GM12878 (cell line): Measurements from ENCODE around the gene ISCU. TPM values are rescaled to one million over a fixed set of nuclear protein-coding genes. Genes with fewer than 3 reads are reported as not detected.

ENCODE experiments used
- ATAC-seq: fragments of 200-7000 bp; cut with Tn5 transposase; 3 replicates; pipeline ENCODE4 v1.9.1; 2020; ENCODE audit warnings: mild to moderate bottlenecking, moderate library complexity
- BruUV-seq: library from RNA; stranded (reverse); fragments of 400-500 nt; replicated peaks from 2 replicates; lab custom pipeline; 2021; lab: Mats Ljungman, UMichigan
- CTCF ChIA-PET: fragments of 300-600 bp; sonication (Branson Sonifier 250); formaldehyde crosslinking; extraction: SDS; loops from one replicate; lab custom pipeline; 2021; ENCODE audit warnings: inconsistent platforms; lab: Yijun Ruan, JAX
- POLR2A ChIA-PET: fragments of 350-600 bp; formaldehyde crosslinking; extraction: SDS; loops from one replicate; lab custom pipeline; 2021; ENCODE audit warnings: inconsistent platforms; lab: Charles Lee
- RAD21 ChIA-PET: fragments of 300-600 bp; sonication (Branson Sonifier 250); formaldehyde crosslinking; loops from one replicate; lab custom pipeline; 2023; ENCODE audit warnings: antibody characterized with exemption; ENCODE audit not compliant: unreplicated experiment; lab: Charles Lee
- SMC1A ChIA-PET: fragments of 300-600 bp; sonication (Branson Sonifier 250); formaldehyde crosslinking; loops from one replicate; lab custom pipeline; 2023; ENCODE audit not compliant: unreplicated experiment, uncharacterized antibody; lab: Charles Lee
- DNase-seq: peaks from one replicate; pipeline ENCODE4 v3.0.0-alpha.2; 2011; ENCODE audit warnings: low read depth, low spot score
- FAIRE-seq: peaks from 3 replicates; lab custom pipeline; 2011; peaks lifted over from hg19 to GRCh38; lab: Jason Lieb, UNC
- H2AFZ ChIP-seq: 2 replicates; pipeline ENCODE4 v1.6.0; 2011; ENCODE audit warnings: low read depth, low read length, control low read depth; ENCODE audit not compliant: control insufficient read depth
- H3K27ac ChIP-seq: 2 replicates; pipeline ENCODE4 v1.5.1; 2011; ENCODE audit warnings: control low read depth; ENCODE audit not compliant: control insufficient read depth, insufficient read depth
- H3K27me3 ChIP-seq, 2 experiments: replicated peaks in 1 of 2; 2 replicates each; pipeline versions ENCODE4 v1.6.0 to v1.6.1; 2011; ENCODE audit warnings: low read length in 1 of 2; ENCODE audit not compliant: control insufficient read depth in 2 of 2, insufficient read depth in 2 of 2
- H3K36me3 ChIP-seq, 2 experiments: 2 replicates each; pipeline ENCODE4 v1.5.1; 2011; ENCODE audit warnings: low read length in 1 of 2; ENCODE audit not compliant: control insufficient read depth in 2 of 2, insufficient read depth in 2 of 2
- H3K4me1 ChIP-seq: 2 replicates; pipeline ENCODE4 v1.6.1; 2011; ENCODE audit warnings: mild to moderate bottlenecking, low read length, moderate library complexity, mixed read lengths; ENCODE audit not compliant: control insufficient read depth, insufficient read depth
- H3K4me2 ChIP-seq: 2 replicates; pipeline ENCODE4 v1.6.0; 2011; ENCODE audit warnings: control low read depth; ENCODE audit not compliant: control insufficient read depth, insufficient read depth
- H3K4me3 ChIP-seq: fragments of 200-600 bp; sonication (generic); 2 replicates; pipeline ENCODE4 v1.5.1; 2016
- H3K79me2 ChIP-seq: 2 replicates; pipeline ENCODE4 v1.6.0; 2011; ENCODE audit warnings: low read length; ENCODE audit not compliant: control insufficient read depth, insufficient read depth
- H3K9ac ChIP-seq: 2 replicates; pipeline ENCODE4 v1.8.0; 2011; ENCODE audit warnings: low read length, control low read depth, mixed read lengths; ENCODE audit not compliant: control insufficient read depth, insufficient read depth
- H3K9me3 ChIP-seq: replicated peaks from 3 replicates; pipeline ENCODE4 v1.5.1; 2011; ENCODE audit warnings: mild to moderate bottlenecking, low read length; ENCODE audit not compliant: control insufficient read depth, insufficient read depth
- H4K20me1 ChIP-seq: 2 replicates; pipeline ENCODE4 v1.6.0; 2011; ENCODE audit not compliant: control insufficient read depth, insufficient read depth
- CBX5 ChIP-seq: sonication (generic); IDR thresholded peaks from 2 replicates; pipeline ENCODE4 v1.6.1; 2016; ENCODE audit warnings: low read depth, moderate library complexity, mild to moderate bottlenecking, inconsistent platforms
- HDGF ChIP-seq: fragments of 450-650 bp; IDR thresholded peaks from 2 replicates; pipeline ENCODE4 v1.6.1; 2016; ENCODE audit warnings: antibody characterized with exemption
- RUNX3 ChIP-seq: IDR thresholded peaks from 2 replicates; pipeline ENCODE4 v1.6.1; 2012; ENCODE audit warnings: low read length, inconsistent platforms
- SMAD5 ChIP-seq: IDR thresholded peaks from 2 replicates; pipeline ENCODE4 v1.6.1; 2016; ENCODE audit warnings: antibody characterized with exemption, low read depth
- SRF ChIP-seq, 2 experiments: IDR thresholded peaks; 2 replicates each; pipeline ENCODE4 v1.6.1; 2011; ENCODE audit warnings: low read depth in 2 of 2, low read length in 2 of 2, mild to moderate bottlenecking in 1 of 2, moderate library complexity in 1 of 2
- ZNF384 ChIP-seq: IDR thresholded peaks from 2 replicates; pipeline ENCODE4 v1.6.1; 2012; ENCODE audit warnings: low read depth, mild to moderate bottlenecking, low read length, improper control_type of control experiment, borderline replicate concordance
- WGBS: methylation state at CpG from one replicate; pipeline ENCODE4 v1.1.6; 2016; ENCODE audit warnings: low lambda C conversion rate; ENCODE audit not compliant: insufficient replicate concordance, insufficient coverage; ENCODE audit errors: missing lambda C conversion rate; 5-methylcytosine and 5-hydroxymethylcytosine counted together
- in situ Hi-C: fragments of 300-500 bp; cut with MboI; formaldehyde crosslinking; loops from 9 replicates; pipeline ENCODE4 v1.14.3; 2018; ENCODE audit warnings: mixed read lengths
- intact Hi-C: fragments of 100-400 bp; cut with micrococcal nuclease; formaldehyde crosslinking; loops from one replicate; pipeline ENCODE4 v1.14.2; 2022; ENCODE audit not compliant: unreplicated experiment
- polyA plus RNA-seq, 11 experiments: library from polyadenylated mRNA; depleted of rRNA in 4 of 11; unstranded in 6 of 11; stranded (reverse) in 5 of 11; fragments of >200 nt; fragmentation: Nextera tagmentation in 4 of 11; fragmentation: Illumina TruSeq in 1 of 11; extraction: Ambion mirVana in 4 of 11; extraction: Trizol in 1 of 11; gene quantifications; 1 replicate in 1 of 11; 2 replicates in 10 of 11; pipeline versions ENCODE4 v1.2.1 to v1.2.3, GENCODE V29; 2011 to 2016; ENCODE audit warnings: inconsistent platforms in 2 of 11, missing spikeins in 2 of 11, low read depth in 1 of 11
- total RNA-seq, 4 experiments: library from RNA; depleted of rRNA in 3 of 4; stranded (reverse); fragments of >200 nt in 3 of 4; fragmentation: Illumina TruSeq in 1 of 4; extraction: Trizol in 1 of 4; gene quantifications; 2 replicates each; pipeline versions ENCODE4 v1.2.1 to v1.2.3, GENCODE V29; 2013 to 2021
- TF ChIP-seq, protein P1 (sequence below), 3 experiments: IDR thresholded peaks in 2 of 3; conservative IDR thresholded peaks in 1 of 3; 2 replicates each; pipeline ENCODE4 v1.5.1; 2011; ENCODE audit warnings: low read depth in 3 of 3, low read length in 3 of 3, mild to moderate bottlenecking in 3 of 3, control low read depth in 2 of 3, moderate library complexity in 2 of 3, inconsistent platforms in 1 of 3, mixed read lengths in 1 of 3; ENCODE audit not compliant: control insufficient read depth in 2 of 3, insufficient read depth in 1 of 3; ENCODE audit errors: extremely low read depth in 1 of 3
- TF ChIP-seq, protein P2 (sequence below): fragments of 450-650 bp; conservative IDR thresholded peaks from 2 replicates; pipeline ENCODE4 v1.6.1; 2017; ENCODE audit warnings: mild to moderate bottlenecking, moderate library complexity
- TF ChIP-seq, protein P3 (sequence below): IDR thresholded peaks from 2 replicates; pipeline ENCODE4 v1.6.1; 2011; ENCODE audit warnings: mild to moderate bottlenecking, low read depth, low read length, moderate library complexity; ENCODE audit not compliant: insufficient replicate concordance

The ISCU gene
- total and polyA plus RNA-seq, 10 of the 15 experiments (the other 5 are each of a cell fraction or from before 2014, with no cell fraction given): 32.8 to 260 (median 127) TPM

DNA sequence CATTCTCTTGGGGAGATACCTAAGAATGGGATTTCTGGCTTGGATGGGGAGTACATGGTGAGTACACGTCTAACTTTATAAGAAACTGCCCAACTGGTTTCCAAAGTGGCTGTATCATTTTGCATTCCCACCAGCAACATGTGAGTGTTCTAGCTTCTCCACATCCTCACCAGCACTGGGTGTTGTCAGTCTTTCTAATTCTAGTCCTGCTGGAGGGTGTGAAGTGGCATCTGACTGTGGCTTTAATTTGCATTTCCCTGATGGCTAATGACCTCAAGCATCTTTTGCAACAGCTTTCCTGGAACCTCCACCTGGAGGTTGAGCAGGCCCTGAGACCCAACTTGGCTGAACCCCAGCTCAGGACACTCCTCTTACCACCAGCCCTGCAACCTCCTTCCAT, 53.5 kb downstream of the ISCU start (continued):
- TF ChIP-seq, protein P1, sequence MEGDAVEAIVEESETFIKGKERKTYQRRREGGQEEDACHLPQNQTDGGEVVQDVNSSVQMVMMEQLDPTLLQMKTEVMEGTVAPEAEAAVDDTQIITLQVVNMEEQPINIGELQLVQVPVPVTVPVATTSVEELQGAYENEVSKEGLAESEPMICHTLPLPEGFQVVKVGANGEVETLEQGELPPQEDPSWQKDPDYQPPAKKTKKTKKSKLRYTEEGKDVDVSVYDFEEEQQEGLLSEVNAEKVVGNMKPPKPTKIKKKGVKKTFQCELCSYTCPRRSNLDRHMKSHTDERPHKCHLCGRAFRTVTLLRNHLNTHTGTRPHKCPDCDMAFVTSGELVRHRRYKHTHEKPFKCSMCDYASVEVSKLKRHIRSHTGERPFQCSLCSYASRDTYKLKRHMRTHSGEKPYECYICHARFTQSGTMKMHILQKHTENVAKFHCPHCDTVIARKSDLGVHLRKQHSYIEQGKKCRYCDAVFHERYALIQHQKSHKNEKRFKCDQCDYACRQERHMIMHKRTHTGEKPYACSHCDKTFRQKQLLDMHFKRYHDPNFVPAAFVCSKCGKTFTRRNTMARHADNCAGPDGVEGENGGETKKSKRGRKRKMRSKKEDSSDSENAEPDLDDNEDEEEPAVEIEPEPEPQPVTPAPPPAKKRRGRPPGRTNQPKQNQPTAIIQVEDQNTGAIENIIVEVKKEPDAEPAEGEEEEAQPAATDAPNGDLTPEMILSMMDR (IDR thresholded peaks at IDR 0.05 in 2 of 3, conservative IDR thresholded peaks at IDR 0.05 in 1 of 3; ENCODE audit: control insufficient read depth in 2 of 3, extremely low read depth in 1 of 3, insufficient read depth in 1 of 3, low read depth in 3 of 3, low read length in 3 of 3): no peak
- TF ChIP-seq SRF (IDR thresholded peaks at IDR 0.05; ENCODE audit: low read depth in 2 of 2, low read length in 2 of 2) (no peak), RUNX3 (peak; percentile 42; the same call in 1 of the 2 replicates)
- TF ChIP-seq, protein P2, sequence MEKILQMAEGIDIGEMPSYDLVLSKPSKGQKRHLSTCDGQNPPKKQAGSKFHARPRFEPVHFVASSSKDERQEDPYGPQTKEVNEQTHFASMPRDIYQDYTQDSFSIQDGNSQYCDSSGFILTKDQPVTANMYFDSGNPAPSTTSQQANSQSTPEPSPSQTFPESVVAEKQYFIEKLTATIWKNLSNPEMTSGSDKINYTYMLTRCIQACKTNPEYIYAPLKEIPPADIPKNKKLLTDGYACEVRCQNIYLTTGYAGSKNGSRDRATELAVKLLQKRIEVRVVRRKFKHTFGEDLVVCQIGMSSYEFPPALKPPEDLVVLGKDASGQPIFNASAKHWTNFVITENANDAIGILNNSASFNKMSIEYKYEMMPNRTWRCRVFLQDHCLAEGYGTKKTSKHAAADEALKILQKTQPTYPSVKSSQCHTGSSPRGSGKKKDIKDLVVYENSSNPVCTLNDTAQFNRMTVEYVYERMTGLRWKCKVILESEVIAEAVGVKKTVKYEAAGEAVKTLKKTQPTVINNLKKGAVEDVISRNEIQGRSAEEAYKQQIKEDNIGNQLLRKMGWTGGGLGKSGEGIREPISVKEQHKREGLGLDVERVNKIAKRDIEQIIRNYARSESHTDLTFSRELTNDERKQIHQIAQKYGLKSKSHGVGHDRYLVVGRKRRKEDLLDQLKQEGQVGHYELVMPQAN: no peak

DNA sequence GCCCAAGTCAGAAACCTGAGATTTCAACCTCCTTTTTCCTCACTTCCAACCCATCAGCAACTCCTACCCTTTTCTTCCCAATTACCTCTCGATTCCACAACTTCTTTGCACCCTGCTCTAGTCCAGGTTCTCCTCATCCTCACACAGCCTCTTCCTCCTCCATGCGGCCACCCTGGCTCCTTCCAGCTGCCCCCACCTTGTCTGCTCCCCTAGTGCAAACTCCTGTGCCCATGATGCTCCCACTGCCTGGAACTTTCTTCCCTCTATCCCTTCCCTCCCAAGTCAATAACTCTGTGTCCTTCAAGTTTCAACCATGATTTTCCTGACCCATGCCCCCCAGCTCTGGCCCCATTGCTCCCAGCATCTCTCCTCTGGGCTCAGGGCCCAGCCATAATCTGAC, 54.0 kb downstream of the ISCU start:
- BruUV-seq: no TSS peak
- in situ Hi-C loops: loop anchor here (5.0 kb wide), 2 partner anchors 49 to 284 kb away; no protein-coding TSS in a partner anchor
- POLR2A ChIA-PET: interaction anchor here (1.1 to 8.2 kb wide), 7 partner anchors 18 to 235 kb away, joined by 3 to 211 read pairs (median 7); partner anchors contain the start of genes ISCU and SELPLG
- Histone ChIP-seq H3K9ac (peak overlapping the region; percentile 63), H3K79me2 (no peaks in the 10 kb centered on the region), H3K4me1 (peaks cover 55% of the 10 kb centered on the region), H3K4me2 (peak overlapping the region; percentile 89), H3K27me3 (no peaks in the 10 kb centered on the region), H2AFZ (no peak overlapping the region), H3K9me3 (peaks cover 13% of the 10 kb centered on the region; the same call in 2 of the 3 replicates), H4K20me1 (no peaks in the 10 kb centered on the region), H3K4me3 (no peak overlapping the region; the same call in 1 of the 2 replicates), H3K36me3 (no peaks in the 10 kb centered on the region), H3K27ac (peak overlapping the region; percentile 99)
- FAIRE-seq (no peak), DNase-seq (no peak), ATAC-seq (no peak)
- TF ChIP-seq HDGF (peak; percentile 76), ZNF384 (no peak), SMAD5 (no peak), CBX5 (no peak)
- TF ChIP-seq, protein P2: no peak
- TF ChIP-seq, protein P3, sequence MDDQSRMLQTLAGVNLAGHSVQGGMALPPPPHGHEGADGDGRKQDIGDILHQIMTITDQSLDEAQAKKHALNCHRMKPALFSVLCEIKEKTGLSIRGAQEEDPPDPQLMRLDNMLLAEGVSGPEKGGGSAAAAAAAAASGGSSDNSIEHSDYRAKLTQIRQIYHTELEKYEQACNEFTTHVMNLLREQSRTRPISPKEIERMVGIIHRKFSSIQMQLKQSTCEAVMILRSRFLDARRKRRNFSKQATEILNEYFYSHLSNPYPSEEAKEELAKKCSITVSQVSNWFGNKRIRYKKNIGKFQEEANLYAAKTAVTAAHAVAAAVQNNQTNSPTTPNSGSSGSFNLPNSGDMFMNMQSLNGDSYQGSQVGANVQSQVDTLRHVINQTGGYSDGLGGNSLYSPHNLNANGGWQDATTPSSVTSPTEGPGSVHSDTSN: no peak
- CTCF ChIA-PET: interaction anchor here (0.9 to 17.2 kb wide), 8 partner anchors 20 to 241 kb away, joined by 3 to 866 read pairs (median 30); partner anchors contain the start of genes ISCU, SART3, SELPLG and SSH1
- WGBS: 91% methylated on average over 2 of the region's 2 CpGs
- intact Hi-C loops: loop anchor here (5.0 kb wide), 1 partner anchor 99 kb away; the partner anchor contains the start of gene FICD
- RAD21 ChIA-PET: interaction anchor here (1.1 to 15.9 kb wide), 10 partner anchors 16 to 334 kb away, joined by 3 to 633 read pairs (median 8); partner anchors contain the start of genes ISCU, SART3 and SELPLG
- SMC1A ChIA-PET: interaction anchor here (0.5 to 11.4 kb wide), 12 partner anchors 8 to 169 kb away, joined by 3 to 718 read pairs (median 6); partner anchors contain the start of genes ISCU, SART3 and SELPLG
